Vagina (tissue), 2 donors: ENCODE results near the gene RYR2. TPM values are rescaled to one million over a fixed set of nuclear protein-coding genes. Genes with fewer than 3 reads are reported as not detected.

Source experiments
- DNase-seq, 2 donors: peaks; one replicate each; pipeline ENCODE4 v3.0.0-alpha.2; 2017; ENCODE audit errors: extremely low spot score in 2 of 2
- H3K27ac ChIP-seq: fragments of 200-600 bp; sonication (generic); one replicate; pipeline ENCODE4 v1.5.1; 2019
- H3K27me3 ChIP-seq: fragments of 200-600 bp; sonication (generic); one replicate; pipeline ENCODE4 v1.5.1; 2019
- H3K36me3 ChIP-seq, 2 donors: fragments of 200-600 bp; sonication (generic); one replicate each; pipeline ENCODE4 v1.5.1; 2017 to 2019
- H3K4me1 ChIP-seq: fragments of 200-600 bp; sonication (generic); one replicate; pipeline ENCODE4 v1.5.1; 2019
- H3K4me3 ChIP-seq, 2 donors: fragments of 200-600 bp; sonication (generic); 1 replicate in 1 of 2; 2 replicates in 1 of 2; pipeline ENCODE4 v1.5.1; 2016 to 2019
- H3K9me3 ChIP-seq: fragments of 200-600 bp; sonication (generic); one replicate; pipeline ENCODE4 v1.5.1; 2019
- CTCF ChIP-seq, 3 experiments: fragments of 450-650 bp in 2 of 3; fragments of 200-600 bp in 1 of 3; sonication (generic) in 1 of 3; IDR thresholded peaks; one replicate each; pipeline ENCODE4 v1.5.1; 2017 to 2019; ENCODE audit warnings: antibody characterized with exemption in 3 of 3, mild to moderate bottlenecking in 2 of 3, moderate library complexity in 2 of 3
- POLR2A ChIP-seq, 2 donors: fragments of 450-650 bp; IDR thresholded peaks; one replicate each; pipeline ENCODE4 v1.6.1; 2017; ENCODE audit warnings: antibody characterized with exemption in 2 of 2, mild to moderate bottlenecking in 2 of 2, moderate library complexity in 2 of 2
- POLR2AphosphoS5 ChIP-seq, 2 donors: sonication (generic); formaldehyde crosslinking; IDR thresholded peaks; one replicate each; pipeline ENCODE4 v1.9.0; 2017; ENCODE audit warnings: antibody characterized with exemption in 2 of 2, mild to moderate bottlenecking in 2 of 2, low read depth in 1 of 2; ENCODE audit not compliant: insufficient read depth in 1 of 2
- intact Hi-C: fragments of 100-400 bp; cut with DNase I; formaldehyde crosslinking; loops from one replicate; pipeline ENCODE4 v1.15.1; 2023
- total RNA-seq: library from RNA; depleted of rRNA; stranded (reverse); fragments of >200 nt; gene quantifications from one replicate; pipeline ENCODE4 v1.2.3, GENCODE V29; 2016

Gene RYR2
- total RNA-seq, 1 donor from 2014 or later = 1.5 TPM

DNA sequence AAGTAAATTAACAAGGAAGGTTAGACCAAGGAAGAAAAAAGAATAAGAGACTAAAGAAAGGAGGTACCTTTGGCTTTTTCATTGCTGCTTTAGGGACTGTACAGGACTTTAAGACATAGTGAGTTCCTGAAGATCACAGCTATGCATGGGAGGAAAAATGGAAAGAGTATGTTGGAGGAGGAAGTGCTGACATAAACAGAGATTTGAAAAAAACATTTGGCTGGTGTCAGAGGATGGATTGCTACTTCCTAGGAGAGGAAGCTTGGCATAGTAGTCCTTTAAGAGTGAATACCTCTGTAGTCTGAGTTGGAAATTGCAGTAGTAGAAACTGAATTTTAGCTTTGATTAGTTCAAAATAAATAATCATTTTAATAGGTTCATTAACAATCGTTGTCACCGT, 398.4 kb downstream of the RYR2 start:
- Histone ChIP-seq H3K27ac (no peak overlapping the region), H3K4me3 (no peak overlapping the region), H3K4me1 (no peaks in the 10 kb centered on the region), H3K27me3 (no peaks in the 10 kb centered on the region), H3K36me3 (no peaks in the 10 kb centered on the region), H3K9me3 (no peaks in the 10 kb centered on the region)
- DNase-seq = no peak
- TF ChIP-seq POLR2A (IDR thresholded peaks at IDR 0.05) (no peak), CTCF (IDR thresholded peaks at IDR 0.05) (no peak), POLR2AphosphoS5 (IDR thresholded peaks at IDR 0.05; ENCODE audit: insufficient read depth in 1 of 2, low read depth in 1 of 2) (no peak)
- intact Hi-C loops = no loop called here

DNA sequence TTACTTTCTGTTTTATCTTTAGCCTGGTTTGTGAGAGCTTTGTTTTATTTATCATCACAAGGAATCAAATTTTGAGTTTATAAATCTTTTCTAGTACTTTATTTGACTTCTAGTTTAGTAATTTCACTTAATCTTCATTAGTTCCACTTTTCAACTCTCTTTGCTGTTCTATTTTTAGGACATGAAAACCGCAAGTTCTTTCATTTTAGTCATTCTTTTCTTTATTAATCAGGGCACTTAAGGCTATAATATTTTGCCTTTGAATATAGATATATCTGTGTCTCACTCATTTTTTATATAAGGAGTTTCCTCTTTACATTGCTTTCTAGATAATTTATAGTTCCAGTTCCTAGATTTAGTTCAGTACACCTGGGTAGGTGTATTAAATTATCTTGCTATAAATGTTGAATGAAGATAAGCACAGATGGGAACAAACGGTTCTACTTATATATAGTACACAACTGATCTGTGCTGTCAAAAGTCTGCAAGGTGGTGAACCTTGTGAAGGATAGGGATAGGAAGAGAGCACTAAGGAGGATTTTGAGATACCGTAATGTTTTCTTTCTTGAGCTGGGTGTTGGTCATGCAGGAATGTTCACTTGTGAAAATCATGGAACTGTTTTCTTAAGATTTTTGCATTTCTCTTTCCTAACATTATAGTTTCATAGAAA, 402.3 kb downstream of the RYR2 start:
- H3K36me3 ChIP-seq = no peaks in the 10 kb centered on the region
- H3K4me1 ChIP-seq = no peaks in the 10 kb centered on the region
- intact Hi-C loops = no loop called here
- H3K27ac ChIP-seq = no peak overlapping the region
- H3K9me3 ChIP-seq = no peaks in the 10 kb centered on the region
- no peak overlapping the region for H3K4me3 ChIP-seq
- no peak for DNase-seq
- TF ChIP-seq POLR2AphosphoS5 (IDR thresholded peaks at IDR 0.05; ENCODE audit: insufficient read depth in 1 of 2, low read depth in 1 of 2) (no peak), CTCF (IDR thresholded peaks at IDR 0.05) (no peak), POLR2A (IDR thresholded peaks at IDR 0.05) (no peak)
- H3K27me3 ChIP-seq = no peaks in the 10 kb centered on the region

- Histone ChIP-seq H3K4me1 (no peaks in the 10 kb centered on the region), H3K9me3 (no peaks in the 10 kb centered on the region)
- TF ChIP-seq POLR2AphosphoS5 (IDR thresholded peaks at IDR 0.05; ENCODE audit: insufficient read depth in 1 of 2, low read depth in 1 of 2) (no peak), POLR2A (IDR thresholded peaks at IDR 0.05) (no peak), CTCF (IDR thresholded peaks at IDR 0.05) (no peak)
These were observed 406.1 kb downstream of the RYR2 start for GRCh38 chr1:237448042-237448441.

GRCh38 chr1:237457573-237457972, 415.6 kb downstream of the RYR2 start:
- intact Hi-C loops = no loop called here
- no peaks in the 10 kb centered on the region for H3K27me3 ChIP-seq
- H3K27ac ChIP-seq = no peak overlapping the region
- DNase-seq = no peak
- no peak overlapping the region for H3K4me3 ChIP-seq
- no peaks in the 10 kb centered on the region for H3K36me3 ChIP-seq
- TF ChIP-seq CTCF (IDR thresholded peaks at IDR 0.05) (no peak), POLR2AphosphoS5 (IDR thresholded peaks at IDR 0.05; ENCODE audit: insufficient read depth in 1 of 2, low read depth in 1 of 2) (no peak), POLR2A (IDR thresholded peaks at IDR 0.05) (no peak)
- no peaks in the 10 kb centered on the region for H3K9me3 ChIP-seq
- H3K4me1 ChIP-seq = no peaks in the 10 kb centered on the region

More at GRCh38 chr1:237448042-237448441, 406.1 kb downstream of the RYR2 start:
- no peaks in the 10 kb centered on the region for H3K36me3 ChIP-seq
- H3K4me3 ChIP-seq = no peak overlapping the region
- no peak for DNase-seq
- H3K27me3 ChIP-seq = no peaks in the 10 kb centered on the region
- intact Hi-C loops = no loop called here
- no peak overlapping the region for H3K27ac ChIP-seq

- no peaks in the 10 kb centered on the region for H3K27me3 ChIP-seq
- no peak for TF ChIP-seq POLR2A (IDR thresholded peaks at IDR 0.05)
- TF ChIP-seq CTCF (IDR thresholded peaks at IDR 0.05) = no peak
- no peak for TF ChIP-seq POLR2AphosphoS5 (IDR thresholded peaks at IDR 0.05; ENCODE audit: insufficient read depth in 1 of 2, low read depth in 1 of 2)
- no peaks in the 10 kb centered on the region for H3K9me3 ChIP-seq
- no peaks in the 10 kb centered on the region for H3K36me3 ChIP-seq
- H3K4me3 ChIP-seq = no peak overlapping the region
- DNase-seq = no peak
- H3K4me1 ChIP-seq = no peaks in the 10 kb centered on the region
- intact Hi-C loops = no loop called here
- H3K27ac ChIP-seq = no peak overlapping the region
These were observed 425.3 kb downstream of the RYR2 start for GRCh38 chr1:237467320-237467719.
